Measurements from ENCODE around the gene EPHB2. TPM values are rescaled to one million over a fixed set of nuclear protein-coding genes. Genes with fewer than 3 reads are reported as not detected.

Gene EPHB2
- total and polyA plus RNA-seq, 2 donors (not counting 1 experiment from before 2014, with no cell fraction given): 0.07 to 0.39 TPM

DNA sequence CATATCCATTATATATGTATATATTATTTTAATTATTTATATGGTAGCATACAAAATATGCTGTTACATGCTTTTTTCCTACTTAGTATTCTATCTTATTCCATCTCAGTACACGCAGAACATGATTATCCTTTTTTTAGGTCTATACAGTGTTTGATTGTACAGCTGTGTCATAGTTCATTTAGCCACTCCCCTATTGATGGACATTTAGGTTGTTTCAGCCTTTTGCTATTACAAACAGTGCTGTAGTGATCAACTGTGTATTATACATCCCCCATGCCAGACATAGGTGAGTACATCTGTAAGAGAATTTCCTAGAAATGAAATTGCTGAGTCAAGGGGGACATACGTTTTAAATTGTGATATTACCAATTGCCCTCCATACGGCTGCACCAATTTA is 246.4 kb downstream of the EPHB2 start:
- ATAC-seq (ENCODE audit: low read depth): no peak
- no peak overlapping the region for H3K27ac Mint-ChIP-seq
- POLR2A ChIA-PET: no interaction called here
- no peaks in the 10 kb centered on the region for H3K4me1 Mint-ChIP-seq
- no peak overlapping the region for H3K4me3 ChIP-seq (ENCODE audit: control extremely low read depth in 1 of 5, extremely low read depth in 1 of 5, insufficient read depth in 1 of 5, low read depth in 2 of 5, low read length in 4 of 5)
- intact Hi-C loops (cut with micrococcal nuclease): no loop called here
- no peak overlapping the region for H2AFZ ChIP-seq (ENCODE audit: insufficient read depth, low read depth, low read length, poor library complexity, severe bottlenecking)
- H3K4me3 Mint-ChIP-seq: no peak overlapping the region
- H3K9me3 Mint-ChIP-seq (ENCODE audit: insufficient read depth): no peaks in the 10 kb centered on the region
- CTCF ChIA-PET: interaction anchor here (0.6 to 2.0 kb wide), 2 partner anchors 8 to 644 kb away, joined by 4 to 7 read pairs; no protein-coding TSS in a partner anchor
- no peaks in the 10 kb centered on the region for H3K9me3 ChIP-seq (ENCODE audit: control extremely low read depth in 1 of 3, control insufficient read depth in 2 of 3, insufficient read depth in 1 of 3, low read length in 2 of 3)
- no peaks in the 10 kb centered on the region for H3K79me2 ChIP-seq (ENCODE audit: control insufficient read depth, insufficient read depth, low read length)
- TF ChIP-seq, protein P1, sequence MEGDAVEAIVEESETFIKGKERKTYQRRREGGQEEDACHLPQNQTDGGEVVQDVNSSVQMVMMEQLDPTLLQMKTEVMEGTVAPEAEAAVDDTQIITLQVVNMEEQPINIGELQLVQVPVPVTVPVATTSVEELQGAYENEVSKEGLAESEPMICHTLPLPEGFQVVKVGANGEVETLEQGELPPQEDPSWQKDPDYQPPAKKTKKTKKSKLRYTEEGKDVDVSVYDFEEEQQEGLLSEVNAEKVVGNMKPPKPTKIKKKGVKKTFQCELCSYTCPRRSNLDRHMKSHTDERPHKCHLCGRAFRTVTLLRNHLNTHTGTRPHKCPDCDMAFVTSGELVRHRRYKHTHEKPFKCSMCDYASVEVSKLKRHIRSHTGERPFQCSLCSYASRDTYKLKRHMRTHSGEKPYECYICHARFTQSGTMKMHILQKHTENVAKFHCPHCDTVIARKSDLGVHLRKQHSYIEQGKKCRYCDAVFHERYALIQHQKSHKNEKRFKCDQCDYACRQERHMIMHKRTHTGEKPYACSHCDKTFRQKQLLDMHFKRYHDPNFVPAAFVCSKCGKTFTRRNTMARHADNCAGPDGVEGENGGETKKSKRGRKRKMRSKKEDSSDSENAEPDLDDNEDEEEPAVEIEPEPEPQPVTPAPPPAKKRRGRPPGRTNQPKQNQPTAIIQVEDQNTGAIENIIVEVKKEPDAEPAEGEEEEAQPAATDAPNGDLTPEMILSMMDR (IDR thresholded peaks at IDR 0.05): no peak
- no peak for TF ChIP-seq EZH2 (IDR thresholded peaks at IDR 0.05; ENCODE audit: borderline replicate concordance, insufficient read depth, low read depth, low read length, poor library complexity, severe bottlenecking)
- no peak overlapping the region for H3K9ac ChIP-seq (ENCODE audit: low read length)
- no CpG with 5 or more reads among the region's 3 CpGs for WGBS (ENCODE audit: insufficient coverage)
- H3K27me3 Mint-ChIP-seq: peaks cover 18% of the 10 kb centered on the region
- H3K27ac ChIP-seq (ENCODE audit: low read length in 2 of 2): no peak overlapping the region
- peaks cover 0 to 20% (median 5%) of the 10 kb centered on the region in 4 experiments for H3K27me3 ChIP-seq (replicated peaks in 1 of 4; ENCODE audit: control extremely low read depth in 1 of 4, control insufficient read depth in 3 of 4, insufficient read depth in 4 of 4, low read length in 3 of 4)
- no peaks in the 10 kb centered on the region for H4K20me1 ChIP-seq (ENCODE audit: control insufficient read depth, insufficient read depth, low read length, poor library complexity, severe bottlenecking)
- H3K4me2 ChIP-seq (replicated peaks; ENCODE audit: low read depth, low read length, poor library complexity, severe bottlenecking): no peak overlapping the region
- no peaks in the 10 kb centered on the region for H3K36me3 ChIP-seq (replicated peaks in 1 of 2; ENCODE audit: control extremely low read depth in 1 of 2, control insufficient read depth in 1 of 2, extremely low read depth in 1 of 2, insufficient read depth in 2 of 2, low read length in 1 of 2)
- DNase-seq: no peak
- no peaks in the 10 kb centered on the region for H3K4me1 ChIP-seq (ENCODE audit: control insufficient read depth in 2 of 2, insufficient read depth in 2 of 2, low read length in 2 of 2)

DNA sequence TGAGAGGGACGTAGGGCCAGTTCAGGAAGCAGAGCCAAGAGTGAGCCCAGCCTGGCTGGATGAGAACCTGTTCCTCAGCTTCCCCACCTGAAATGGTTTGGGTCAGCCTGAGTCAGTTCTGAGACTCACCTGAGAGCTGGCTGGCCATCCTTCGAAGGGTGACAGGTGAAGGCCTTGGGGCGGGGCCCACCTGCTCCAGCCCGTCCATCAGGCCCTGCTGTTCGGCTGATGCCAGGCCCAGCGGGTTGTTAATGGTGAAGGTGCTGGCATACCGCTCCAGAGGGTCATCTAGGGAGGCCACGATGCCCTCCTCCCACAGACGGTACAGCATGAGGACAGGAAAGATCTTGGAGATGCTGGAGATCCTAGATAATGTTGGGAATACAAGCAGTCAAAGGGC is 247.9 kb downstream of the EPHB2 start:
- Mint-ChIP-seq H3K4me1 (no peaks in the 10 kb centered on the region), H3K9me3 (ENCODE audit: insufficient read depth) (no peaks in the 10 kb centered on the region), H3K27me3 (peaks cover 20% of the 10 kb centered on the region), H3K4me3 (no peak overlapping the region), H3K27ac (no peak overlapping the region)
- Histone ChIP-seq H3K9ac (ENCODE audit: low read length) (no peak overlapping the region), H3K27ac (ENCODE audit: low read length in 2 of 2) (no peak overlapping the region), H3K4me3 (ENCODE audit: control extremely low read depth in 1 of 5, extremely low read depth in 1 of 5, insufficient read depth in 1 of 5, low read depth in 2 of 5, low read length in 4 of 5) (no peak overlapping the region), H4K20me1 (ENCODE audit: control insufficient read depth, insufficient read depth, low read length, poor library complexity, severe bottlenecking) (no peaks in the 10 kb centered on the region), H3K9me3 (ENCODE audit: control extremely low read depth in 1 of 3, control insufficient read depth in 2 of 3, insufficient read depth in 1 of 3, low read length in 2 of 3) (no peaks in the 10 kb centered on the region), H3K79me2 (ENCODE audit: control insufficient read depth, insufficient read depth, low read length) (no peaks in the 10 kb centered on the region), H3K27me3 (replicated peaks in 1 of 4; ENCODE audit: control extremely low read depth in 1 of 4, control insufficient read depth in 3 of 4, insufficient read depth in 4 of 4, low read length in 3 of 4) (peaks cover 0 to 15% (median 3%) of the 10 kb centered on the region in 4 experiments), H2AFZ (ENCODE audit: insufficient read depth, low read depth, low read length, poor library complexity, severe bottlenecking) (no peak overlapping the region), H3K4me2 (replicated peaks; ENCODE audit: low read depth, low read length, poor library complexity, severe bottlenecking) (no peak overlapping the region), H3K4me1 (ENCODE audit: control insufficient read depth in 2 of 2, insufficient read depth in 2 of 2, low read length in 2 of 2) (no peaks in the 10 kb centered on the region), H3K36me3 (replicated peaks in 1 of 2; ENCODE audit: control extremely low read depth in 1 of 2, control insufficient read depth in 1 of 2, extremely low read depth in 1 of 2, insufficient read depth in 2 of 2, low read length in 1 of 2) (no peaks in the 10 kb centered on the region)
- CTCF ChIA-PET: no interaction called here
- intact Hi-C loops (cut with micrococcal nuclease): no loop called here
- POLR2A ChIA-PET: no interaction called here
- ATAC-seq (ENCODE audit: low read depth) (no peak), DNase-seq (no peak)
- TF ChIP-seq, protein P1 (IDR thresholded peaks at IDR 0.05): no peak
- no peak for TF ChIP-seq EZH2 (IDR thresholded peaks at IDR 0.05; ENCODE audit: borderline replicate concordance, insufficient read depth, low read depth, low read length, poor library complexity, severe bottlenecking)
- WGBS (ENCODE audit: insufficient coverage): 97% methylated on average over 7 of the region's 9 CpGs

Data from B cell (primary cell).